WTC11 (cell line): ENCODE data around the gene PDE4B. TPM values are rescaled to one million over a fixed set of nuclear protein-coding genes. Genes with fewer than 3 reads are reported as not detected.

ENCODE experiments used
- ATAC-seq: fragments of 200-7000 bp; cut with Tn5 transposase; 2 replicates; pipeline ENCODE4 v1.10.0; 2021; ENCODE audit warnings: mild to moderate bottlenecking, moderate library complexity
- CTCF ChIA-PET: fragments of 300-600 bp; sonication (Branson Sonifier 250); formaldehyde crosslinking; loops from one replicate; lab custom pipeline; 2021; ENCODE audit warnings: antibody characterized with exemption; lab: Charles Lee
- POLR2A ChIA-PET: fragments of 350-600 bp; sonication (Branson Sonifier 250); formaldehyde crosslinking; loops from one replicate; lab custom pipeline; 2021; ENCODE audit warnings: antibody characterized with exemption; lab: Charles Lee
- DNase-seq: peaks from one replicate; pipeline ENCODE4 v3.0.0; 2021; ENCODE audit warnings: low spot score
- H3K27ac Mint-ChIP-seq: 2 replicates; pipeline ENCODE4 v1.8.0; 2021; ENCODE audit warnings: mixed read lengths
- H3K27me3 Mint-ChIP-seq: 2 replicates; pipeline ENCODE4 v1.8.0; 2021; ENCODE audit warnings: low read depth, mild to moderate bottlenecking, moderate library complexity, mixed read lengths
- H3K36me3 Mint-ChIP-seq: 2 replicates; pipeline ENCODE4 v1.8.0; 2021; ENCODE audit warnings: mixed read lengths
- H3K4me1 Mint-ChIP-seq: 2 replicates; pipeline ENCODE4 v1.8.0; 2022; ENCODE audit warnings: mixed read lengths
- H3K4me3 Mint-ChIP-seq: 2 replicates; pipeline ENCODE4 v1.8.0; 2021; ENCODE audit warnings: mild to moderate bottlenecking, moderate library complexity, mixed read lengths
- H3K9me3 Mint-ChIP-seq: 2 replicates; pipeline ENCODE4 v1.8.0; 2021; ENCODE audit warnings: mixed read lengths
- CREB1 ChIP-seq: sonication (generic); formaldehyde crosslinking; IDR thresholded peaks from 2 replicates; pipeline ENCODE4 v1.8.0; 2023; ENCODE audit warnings: mild to moderate bottlenecking, missing genetic modification reagents
- FOXK1 ChIP-seq: sonication (generic); formaldehyde crosslinking; IDR thresholded peaks from 2 replicates; pipeline ENCODE4 v1.8.0; 2022; ENCODE audit warnings: mild to moderate bottlenecking, moderate library complexity, missing genetic modification reagents
- FOXP4 ChIP-seq: sonication (generic); formaldehyde crosslinking; IDR thresholded peaks from 2 replicates; pipeline ENCODE4 v1.8.0; 2022; ENCODE audit warnings: mild to moderate bottlenecking, missing genetic modification reagents
- GABPB1 ChIP-seq: sonication (generic); formaldehyde crosslinking; IDR thresholded peaks from 2 replicates; pipeline ENCODE4 v1.8.1; 2023; ENCODE audit warnings: mild to moderate bottlenecking, missing genetic modification reagents
- GTF2I ChIP-seq: fragments of 250-450 bp; sonication (Bioruptor Pico); conservative IDR thresholded peaks from 2 replicates; pipeline ENCODE4 v1.4.0; 2021; ENCODE audit warnings: mild to moderate bottlenecking
- IRF2 ChIP-seq: sonication (generic); formaldehyde crosslinking; IDR thresholded peaks from 2 replicates; pipeline ENCODE4 v1.8.0; 2022; ENCODE audit warnings: low read depth, missing genetic modification reagents, borderline replicate concordance
- JAZF1 ChIP-seq: fragments of 250-450 bp; sonication (Bioruptor Pico); IDR thresholded peaks from 2 replicates; pipeline ENCODE4 v1.9.0; 2021; ENCODE audit warnings: moderate library complexity, mild to moderate bottlenecking, inconsistent platforms
- MXD4 ChIP-seq: fragments of 250-450 bp; sonication (Bioruptor Pico); IDR thresholded peaks from 2 replicates; pipeline ENCODE4 v1.8.0; 2021; ENCODE audit warnings: mild to moderate bottlenecking, moderate library complexity, borderline replicate concordance
- NR2C2 ChIP-seq: sonication (generic); formaldehyde crosslinking; IDR thresholded peaks from 2 replicates; pipeline ENCODE4 v1.8.0; 2022; ENCODE audit warnings: mild to moderate bottlenecking, missing genetic modification reagents
- OVOL2 ChIP-seq: fragments of 250-450 bp; sonication (Bioruptor Pico); IDR thresholded peaks from 2 replicates; pipeline ENCODE4 v1.9.0; 2021; ENCODE audit warnings: mild to moderate bottlenecking, borderline replicate concordance
- PREB ChIP-seq: sonication (generic); formaldehyde crosslinking; IDR thresholded peaks from 2 replicates; pipeline ENCODE4 v1.8.1; 2022; ENCODE audit warnings: mild to moderate bottlenecking, missing genetic modification reagents, moderate library complexity, borderline replicate concordance
- RORB ChIP-seq: fragments of 250-450 bp; sonication (Bioruptor Pico); IDR thresholded peaks from 2 replicates; pipeline ENCODE4 v1.9.0; 2021; ENCODE audit warnings: mild to moderate bottlenecking
- SMAD3 ChIP-seq: sonication (generic); formaldehyde crosslinking; IDR thresholded peaks from 2 replicates; pipeline ENCODE4 v1.8.0; 2022; ENCODE audit warnings: missing genetic modification reagents, mild to moderate bottlenecking, borderline replicate concordance
- SMAD4 ChIP-seq: sonication (generic); formaldehyde crosslinking; IDR thresholded peaks from 2 replicates; pipeline ENCODE4 v1.8.0; 2022; ENCODE audit warnings: mild to moderate bottlenecking, missing genetic modification reagents
- SP1 ChIP-seq: sonication (generic); formaldehyde crosslinking; conservative IDR thresholded peaks from 2 replicates; pipeline ENCODE4 v1.8.1; 2022; ENCODE audit warnings: missing genetic modification reagents
- TCF7 ChIP-seq: sonication (generic); formaldehyde crosslinking; IDR thresholded peaks from 2 replicates; pipeline ENCODE4 v1.8.0; 2022; ENCODE audit warnings: mild to moderate bottlenecking, low read depth, missing genetic modification reagents, moderate library complexity
- TP53 ChIP-seq: sonication (generic); formaldehyde crosslinking; IDR thresholded peaks from 2 replicates; pipeline ENCODE4 v1.8.1; 2023; ENCODE audit warnings: mild to moderate bottlenecking, missing genetic modification reagents
- USF1 ChIP-seq: sonication (generic); formaldehyde crosslinking; IDR thresholded peaks from 2 replicates; pipeline ENCODE4 v1.8.0; 2022; ENCODE audit warnings: mild to moderate bottlenecking, missing genetic modification reagents
- ZNF263 ChIP-seq: sonication (generic); formaldehyde crosslinking; IDR thresholded peaks from 2 replicates; pipeline ENCODE4 v1.8.1; 2022; ENCODE audit warnings: low read depth, mild to moderate bottlenecking, moderate library complexity, missing genetic modification reagents
- ZNF423 ChIP-seq: fragments of 250-450 bp; sonication (Bioruptor Pico); IDR thresholded peaks from 2 replicates; pipeline ENCODE4 v2.1.2; 2022; ENCODE audit warnings: mild to moderate bottlenecking, moderate library complexity
- ZNF532 ChIP-seq: fragments of 250-450 bp; sonication (Bioruptor Pico); IDR thresholded peaks from 2 replicates; pipeline ENCODE4 v1.9.0; 2021; ENCODE audit warnings: mild to moderate bottlenecking, borderline replicate concordance
- ZNF671 ChIP-seq: fragments of 250-450 bp; sonication (Bioruptor Pico); IDR thresholded peaks from 2 replicates; pipeline ENCODE4 v1.8.0; 2021; ENCODE audit warnings: mild to moderate bottlenecking
- total RNA-seq: library from RNA; stranded (reverse); gene quantifications from 3 replicates; pipeline ENCODE4 v1.2.3, GENCODE V29; 2021
- TF ChIP-seq, protein P1 (sequence below): sonication (generic); formaldehyde crosslinking; IDR thresholded peaks from 2 replicates; pipeline ENCODE4 v1.8.1; 2023; ENCODE audit warnings: mild to moderate bottlenecking, missing genetic modification reagents, moderate library complexity
- TF ChIP-seq, protein P2 (sequence below): fragments of 250-450 bp; sonication (Bioruptor Pico); IDR thresholded peaks from 2 replicates; pipeline ENCODE4 v2.1.2; 2022; ENCODE audit warnings: mild to moderate bottlenecking, moderate library complexity

Gene PDE4B
- total RNA-seq, 1 experiment from 2014 or later = 8.0 TPM

DNA sequence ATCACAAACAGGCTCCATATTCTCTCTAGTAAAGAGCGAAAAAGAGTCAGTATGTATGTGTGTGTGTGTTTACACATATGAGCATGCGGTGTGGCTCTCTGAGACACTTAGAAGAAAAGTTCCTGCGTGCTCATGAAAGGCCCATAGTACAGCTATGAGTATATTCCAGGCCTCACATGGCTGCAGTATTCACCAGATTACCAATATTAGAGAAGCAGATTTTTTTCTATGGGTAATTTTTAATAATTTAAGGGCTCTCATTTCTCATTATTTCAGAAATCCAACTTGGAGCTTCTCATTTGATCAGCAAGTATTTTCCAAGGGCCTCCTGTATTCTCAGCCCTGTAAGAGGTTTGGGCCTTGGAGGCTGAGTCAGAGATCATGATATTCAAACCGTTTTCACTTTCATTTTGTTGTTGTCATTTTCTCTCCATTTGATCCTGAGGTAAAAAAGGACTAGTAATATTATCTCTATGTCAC, 508.3 kb downstream of the PDE4B start:
- no peak for DNase-seq
- H3K4me3 Mint-ChIP-seq = no peak overlapping the region
- ChIA-PET CTCF (no interaction called here), POLR2A (no interaction called here)
- no peak overlapping the region for H3K27ac Mint-ChIP-seq
- no peaks in the 10 kb centered on the region for H3K4me1 Mint-ChIP-seq
- ATAC-seq = no peak
- H3K27me3 Mint-ChIP-seq = no peaks in the 10 kb centered on the region
- TF ChIP-seq GTF2I = no peak
- TF ChIP-seq GABPB1 (CRISPR knock-in tag) = no peak
- TF ChIP-seq CREB1 = no peak
- no peak for TF ChIP-seq SMAD3
- no peak for TF ChIP-seq NR2C2 (CRISPR knock-in tag)
- TF ChIP-seq ZNF532 (CRISPR knock-in tag) = no peak
- TF ChIP-seq ZNF263 (CRISPR knock-in tag) = no peak
- no peak for TF ChIP-seq JAZF1
- TF ChIP-seq, protein P1, sequence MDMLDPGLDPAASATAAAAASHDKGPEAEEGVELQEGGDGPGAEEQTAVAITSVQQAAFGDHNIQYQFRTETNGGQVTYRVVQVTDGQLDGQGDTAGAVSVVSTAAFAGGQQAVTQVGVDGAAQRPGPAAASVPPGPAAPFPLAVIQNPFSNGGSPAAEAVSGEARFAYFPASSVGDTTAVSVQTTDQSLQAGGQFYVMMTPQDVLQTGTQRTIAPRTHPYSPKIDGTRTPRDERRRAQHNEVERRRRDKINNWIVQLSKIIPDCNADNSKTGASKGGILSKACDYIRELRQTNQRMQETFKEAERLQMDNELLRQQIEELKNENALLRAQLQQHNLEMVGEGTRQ = no peak
- no peaks in the 10 kb centered on the region for H3K36me3 Mint-ChIP-seq
- H3K9me3 Mint-ChIP-seq = no peaks in the 10 kb centered on the region

DNA sequence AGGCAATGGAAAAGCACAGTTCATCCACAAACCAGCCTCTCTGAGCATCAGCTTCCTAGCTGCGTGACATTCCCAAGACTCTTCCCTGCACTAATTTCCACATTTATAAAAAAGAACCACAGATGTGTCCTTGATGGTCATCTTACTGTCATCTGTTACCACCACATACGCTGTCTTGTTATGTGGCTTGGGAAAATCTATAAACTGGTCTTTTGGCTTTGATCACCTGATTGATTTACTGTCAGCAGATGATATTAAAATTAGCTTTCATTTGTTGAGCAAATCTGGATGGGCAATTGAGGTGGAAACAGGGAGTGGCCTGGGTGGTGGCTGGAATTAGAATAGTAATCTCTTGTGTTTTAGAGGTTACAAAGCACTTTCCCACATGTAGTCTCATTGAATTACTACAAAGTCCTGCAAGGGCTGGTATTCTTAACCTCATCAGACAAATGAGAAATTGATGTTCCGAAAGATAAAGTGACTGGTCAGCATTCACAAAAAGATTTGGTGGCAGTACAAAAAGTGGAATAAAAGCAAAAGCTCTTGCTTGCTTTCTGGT, 509.6 kb downstream of the PDE4B start:
- no peaks in the 10 kb centered on the region for H3K27me3 Mint-ChIP-seq
- ATAC-seq = no peak
- ChIA-PET CTCF (no interaction called here), POLR2A (no interaction called here)
- no peak overlapping the region for H3K27ac Mint-ChIP-seq
- H3K4me3 Mint-ChIP-seq = no peak overlapping the region
- DNase-seq = no peak
- no peaks in the 10 kb centered on the region for H3K4me1 Mint-ChIP-seq
- TF ChIP-seq SMAD3 (no peak), TCF7 (CRISPR knock-in tag) (no peak), FOXP4 (CRISPR knock-in tag) (no peak), ZNF671 (no peak), FOXK1 (CRISPR knock-in tag) (no peak), RORB (CRISPR knock-in tag) (no peak), GABPB1 (CRISPR knock-in tag) (no peak), TP53 (CRISPR knock-in tag) (no peak), MXD4 (CRISPR knock-in tag) (no peak), SP1 (CRISPR knock-in tag) (no peak), ZNF423 (CRISPR knock-in tag) (no peak), USF1 (CRISPR knock-in tag) (no peak), IRF2 (CRISPR knock-in tag) (no peak), SMAD4 (no peak), PREB (CRISPR knock-in tag) (no peak), OVOL2 (CRISPR knock-in tag) (no peak)
- TF ChIP-seq, protein P2, sequence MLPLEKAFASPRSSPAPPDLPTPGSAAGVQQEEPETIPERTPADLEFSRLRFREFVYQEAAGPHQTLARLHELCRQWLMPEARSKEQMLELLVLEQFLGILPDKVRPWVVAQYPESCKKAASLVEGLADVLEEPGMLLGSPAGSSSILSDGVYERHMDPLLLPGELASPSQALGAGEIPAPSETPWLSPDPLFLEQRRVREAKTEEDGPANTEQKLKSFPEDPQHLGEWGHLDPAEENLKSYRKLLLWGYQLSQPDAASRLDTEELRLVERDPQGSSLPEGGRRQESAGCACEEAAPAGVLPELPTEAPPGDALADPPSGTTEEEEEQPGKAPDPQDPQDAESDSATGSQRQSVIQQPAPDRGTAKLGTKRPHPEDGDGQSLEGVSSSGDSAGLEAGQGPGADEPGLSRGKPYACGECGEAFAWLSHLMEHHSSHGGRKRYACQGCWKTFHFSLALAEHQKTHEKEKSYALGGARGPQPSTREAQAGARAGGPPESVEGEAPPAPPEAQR (CRISPR knock-in tag) = no peak
- TF ChIP-seq, all 79 proteins: peak for 0
- no peaks in the 10 kb centered on the region for H3K9me3 Mint-ChIP-seq
- no peaks in the 10 kb centered on the region for H3K36me3 Mint-ChIP-seq
